GM18502 (cell line): ENCODE data around the gene XRCC2.

Experiments used
- ATAC-seq: cut with Tn5 transposase; IDR thresholded peaks from one replicate; pipeline ENCODE4 v1.9.1; 2021; ENCODE audit warnings: mild to moderate bottlenecking; ENCODE audit not compliant: unreplicated experiment, poor library complexity

Gene XRCC2

GRCh38 chr7:152619027-152619739, 56.8 kb downstream of the XRCC2 start:
- ATAC-seq: no peak

DNA sequence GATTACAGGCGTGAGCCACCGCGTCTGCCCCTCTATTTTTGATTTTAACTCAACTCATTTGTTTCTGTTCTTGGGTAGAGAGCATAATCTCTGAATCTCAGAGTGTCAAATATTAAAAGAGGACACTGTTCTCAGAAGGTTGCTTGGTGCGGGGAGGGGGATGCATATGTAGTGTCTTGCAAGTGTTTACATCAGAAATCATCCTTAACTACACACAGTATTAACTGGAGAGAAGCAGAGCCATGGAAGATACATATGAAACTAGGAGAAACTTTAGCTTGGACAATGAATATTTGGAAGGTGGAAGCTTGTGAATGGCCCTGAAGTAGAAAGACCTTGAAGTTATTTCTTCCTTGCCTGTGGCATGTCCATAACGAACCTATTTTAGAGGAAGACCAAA, 57.5 kb downstream of the XRCC2 start:
- no peak for ATAC-seq

- no peak for ATAC-seq
Observed at GRCh38 chr7:152617056-152617455, 58.9 kb downstream of the XRCC2 start.

DNA sequence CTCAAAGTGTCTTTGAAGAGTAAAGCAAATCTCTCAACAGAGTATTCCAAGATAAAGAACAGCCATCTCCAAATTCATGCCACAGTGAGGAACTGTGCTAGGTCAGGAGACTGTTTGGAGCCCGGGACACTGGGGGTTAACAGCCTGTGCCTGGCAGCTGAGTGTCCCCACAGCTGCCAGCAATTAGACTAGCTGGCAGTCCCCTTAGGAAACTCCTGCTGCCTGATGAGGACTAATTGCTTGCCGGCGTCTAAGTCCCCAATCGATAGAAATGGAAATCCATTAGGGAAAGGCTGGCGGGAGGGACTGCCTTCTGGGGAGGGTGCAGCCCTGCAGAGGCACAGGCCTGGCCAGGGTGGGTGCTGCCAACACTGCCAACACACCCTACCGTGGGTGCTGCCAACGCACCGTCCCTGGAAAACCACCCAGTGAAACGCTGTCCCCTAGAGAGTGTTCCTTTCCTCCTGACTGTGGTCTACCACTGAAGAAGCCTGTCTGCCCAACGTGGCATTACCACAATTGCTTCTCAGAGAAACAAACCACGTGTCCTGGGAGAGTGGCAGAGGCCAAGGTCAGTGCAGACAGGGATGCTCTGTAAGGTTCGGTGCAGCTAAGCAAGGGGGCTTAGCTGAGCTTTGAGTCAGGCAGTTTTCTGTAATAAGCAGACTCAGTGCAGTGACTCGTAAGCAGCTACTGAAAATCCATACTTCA, 60.8 kb downstream of the XRCC2 start:
- no peak for ATAC-seq

- no peak for ATAC-seq
Observed at GRCh38 chr7:152608656-152609055, 67.3 kb downstream of the XRCC2 start.

- no peak for ATAC-seq
Observed at GRCh38 chr7:152608208-152608607, 67.7 kb downstream of the XRCC2 start.

GRCh38 chr7:152607007-152607406, 68.9 kb downstream of the XRCC2 start:
- ATAC-seq: no peak

DNA sequence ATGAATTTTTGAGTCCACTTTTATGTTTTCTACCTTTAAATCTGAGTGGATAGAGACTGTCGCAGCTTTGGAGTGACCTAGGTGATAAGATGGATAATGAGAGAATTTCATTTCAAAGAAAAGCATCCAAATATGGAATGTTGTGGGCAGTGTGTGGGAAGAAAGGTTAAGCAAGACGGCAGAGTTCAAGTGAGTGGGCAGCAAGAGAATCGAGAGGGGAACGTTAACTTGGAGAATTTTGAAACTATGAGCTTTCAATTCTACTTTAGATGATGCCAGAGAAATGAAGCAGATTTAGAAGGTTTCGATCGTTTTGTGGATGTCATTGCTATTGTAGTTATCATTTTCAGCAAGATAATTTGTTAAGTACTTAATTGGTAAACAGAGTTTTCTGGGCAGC, 73.0 kb downstream of the XRCC2 start:
- no peak for ATAC-seq

GRCh38 chr7:152601305-152601798, 74.6 kb downstream of the XRCC2 start:
- no peak for ATAC-seq

DNA sequence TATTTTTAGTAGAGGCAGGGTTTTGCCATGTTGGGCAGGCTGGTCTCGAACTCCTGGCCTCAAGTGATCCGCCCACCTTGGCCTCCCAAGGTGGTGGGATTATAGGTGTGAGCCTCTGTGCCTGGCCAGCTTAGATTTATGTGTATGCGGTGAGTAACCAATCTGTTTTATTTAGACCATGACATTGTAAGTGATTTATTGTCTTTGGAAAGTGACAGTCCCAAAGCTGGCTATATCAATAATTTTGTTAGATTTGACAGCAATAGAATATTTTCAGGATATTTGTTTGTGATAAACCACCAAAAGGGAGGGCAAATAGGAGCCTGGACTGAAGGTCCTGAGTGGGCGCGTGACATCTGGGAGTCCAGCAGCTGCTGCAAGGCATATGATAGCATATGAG, 75.7 kb downstream of the XRCC2 start:
- ATAC-seq: no peak

GRCh38 chr7:152597507-152597906, 78.4 kb downstream of the XRCC2 start:
- no peak for ATAC-seq

DNA sequence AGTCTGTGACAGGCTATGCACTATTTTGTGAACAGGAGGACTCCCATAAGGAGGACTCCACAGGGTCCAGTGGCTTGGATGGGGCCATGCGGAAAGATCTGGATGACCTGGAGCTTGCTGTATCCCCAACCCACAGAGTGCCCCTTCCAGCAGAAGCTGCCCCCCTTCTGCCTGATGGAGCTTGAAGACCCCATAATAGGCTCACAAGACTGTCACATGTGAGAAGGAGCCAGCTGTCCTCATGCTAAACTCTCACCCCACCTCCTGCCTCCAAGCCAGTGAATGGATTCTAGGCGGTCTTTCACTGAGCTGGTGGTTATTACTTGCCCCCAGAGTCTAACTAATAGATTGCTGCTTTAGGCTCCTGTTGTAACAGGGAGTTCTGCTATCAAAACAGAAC, 79.1 kb downstream of the XRCC2 start:
- no peak for ATAC-seq
